GM18502 (cell line): ENCODE measurements around the gene KIAA1210.
"Not testable (repeated sequence)": the region's sequence is repeated elsewhere in the genome, so short reads cannot be mapped to it uniquely, and the experiment has no call there.

ENCODE experiments used
- ATAC-seq: cut with Tn5 transposase; IDR thresholded peaks from one replicate; pipeline ENCODE4 v1.9.1; 2021; ENCODE audit warnings: mild to moderate bottlenecking; ENCODE audit not compliant: unreplicated experiment, poor library complexity

The KIAA1210 gene

DNA sequence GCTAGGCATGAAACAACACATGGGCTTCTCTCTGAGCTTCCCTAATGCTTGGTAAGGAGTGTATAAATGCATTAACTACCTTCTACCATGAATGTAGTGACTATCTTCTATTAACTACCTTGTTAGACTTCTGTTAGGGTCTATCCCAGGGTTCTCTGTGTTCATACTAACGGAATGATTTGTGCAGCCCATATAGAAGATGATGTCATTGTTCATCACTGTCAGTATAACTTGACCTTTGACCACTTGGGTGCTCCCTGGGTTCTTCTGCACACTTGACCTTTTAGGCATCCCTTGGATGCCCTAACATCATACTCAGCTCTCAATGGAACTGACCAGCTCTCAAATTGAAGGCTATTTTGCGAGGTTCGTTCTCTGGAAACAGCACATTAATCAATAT lies 85.6 kb downstream of the KIAA1210 start:
- ATAC-seq = no peak

DNA sequence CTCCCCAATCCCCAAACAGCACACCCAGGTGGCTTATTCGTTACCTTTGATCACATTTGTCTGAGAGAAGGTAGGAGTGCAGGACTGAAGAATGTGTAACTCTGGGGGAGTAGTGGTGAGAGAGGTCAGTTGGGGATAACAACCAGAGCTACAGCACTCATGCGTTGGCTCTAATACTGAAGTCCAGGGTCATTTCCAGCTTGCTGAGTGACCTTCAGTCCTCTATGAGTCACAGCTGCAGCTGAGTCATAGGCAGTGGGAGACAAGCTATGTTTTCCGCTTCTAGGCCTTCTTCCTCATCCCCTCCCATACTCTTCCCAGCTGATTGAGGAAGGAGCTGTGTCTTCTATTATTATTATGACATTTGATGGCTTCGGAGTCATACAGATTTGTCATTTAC lies 86.4 kb downstream of the KIAA1210 start:
- no peak for ATAC-seq

DNA sequence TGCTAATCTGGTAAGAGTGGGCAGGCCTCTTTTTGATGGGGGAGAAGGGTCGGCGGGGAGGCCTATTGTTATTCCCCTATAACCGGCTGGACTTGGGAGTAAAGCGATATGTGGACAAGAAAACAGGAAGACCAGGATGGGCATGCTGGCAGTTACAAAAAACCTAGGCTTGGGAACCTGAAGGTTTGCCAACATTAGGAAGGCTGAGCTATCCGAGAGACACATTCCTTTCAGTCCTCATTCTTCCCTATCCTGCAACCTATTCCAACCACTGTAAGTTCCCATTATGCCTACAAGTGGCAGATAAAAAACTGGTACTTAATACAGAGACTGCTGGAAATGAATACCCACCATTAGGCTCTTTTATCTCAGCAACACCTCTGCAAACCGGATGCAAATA lies 87.2 kb downstream of the KIAA1210 start:
- no peak for ATAC-seq

DNA sequence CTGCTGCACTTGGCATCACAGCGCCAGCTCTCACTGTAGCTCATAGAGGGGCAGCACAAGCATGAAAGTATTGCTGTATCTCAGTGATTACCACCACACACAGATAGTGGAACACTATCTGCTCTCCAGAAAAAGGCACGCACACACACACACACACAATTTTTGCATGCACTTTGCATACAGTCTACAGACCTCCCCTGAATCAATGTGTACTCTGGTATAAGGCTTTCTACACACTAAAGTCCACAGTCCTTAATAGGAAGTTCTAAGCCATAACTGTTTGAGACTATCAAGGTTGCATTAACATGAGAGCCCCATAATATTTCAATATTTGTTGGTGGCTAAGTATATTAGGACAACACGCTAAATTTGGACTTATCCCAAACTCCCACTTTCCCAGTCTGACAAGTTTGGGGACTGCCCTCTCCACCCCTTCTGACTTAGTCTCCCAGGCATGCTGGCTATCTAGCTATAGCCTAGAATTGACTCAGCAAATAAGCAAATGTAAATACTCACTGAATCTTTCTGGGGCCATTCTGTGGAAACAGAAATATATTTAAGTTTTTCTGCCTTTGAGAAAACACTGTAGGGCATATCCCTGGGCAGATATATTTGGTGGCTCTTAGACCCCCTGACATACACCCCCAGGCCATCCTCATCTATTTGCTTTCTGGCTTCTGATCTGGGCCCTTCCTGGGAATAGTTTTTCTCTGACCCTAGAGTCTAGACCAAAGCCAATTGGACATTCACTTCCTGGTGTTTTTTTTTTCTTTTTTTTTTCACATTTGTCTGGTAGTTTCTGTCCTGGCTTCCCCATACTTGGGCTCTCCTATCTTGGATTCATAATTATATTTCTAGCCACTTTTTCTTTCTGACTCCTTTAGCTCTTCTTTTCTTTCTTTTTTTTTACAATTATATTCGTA lies 91.2 kb downstream of the KIAA1210 start:
- ATAC-seq = no peak

DNA sequence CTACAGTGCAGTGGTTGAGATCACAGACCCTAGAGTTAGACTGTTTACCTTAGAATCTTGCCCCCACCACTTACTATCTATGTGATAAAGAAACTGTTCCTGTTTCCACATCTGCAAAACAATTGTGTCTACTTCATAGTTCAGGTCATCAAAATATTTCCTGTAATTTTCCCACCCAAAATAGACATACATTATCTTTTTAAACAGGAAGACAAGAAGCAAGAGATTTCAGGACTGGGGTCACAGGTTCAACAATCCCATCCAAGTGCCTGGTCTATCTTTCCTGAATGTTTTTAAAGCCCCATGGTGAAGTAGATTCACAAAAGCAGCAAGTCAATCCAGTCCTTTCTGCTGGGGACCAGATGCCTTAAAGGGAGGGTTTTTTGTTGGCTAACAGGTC lies 96.6 kb downstream of the KIAA1210 start:
- no peak for ATAC-seq

DNA sequence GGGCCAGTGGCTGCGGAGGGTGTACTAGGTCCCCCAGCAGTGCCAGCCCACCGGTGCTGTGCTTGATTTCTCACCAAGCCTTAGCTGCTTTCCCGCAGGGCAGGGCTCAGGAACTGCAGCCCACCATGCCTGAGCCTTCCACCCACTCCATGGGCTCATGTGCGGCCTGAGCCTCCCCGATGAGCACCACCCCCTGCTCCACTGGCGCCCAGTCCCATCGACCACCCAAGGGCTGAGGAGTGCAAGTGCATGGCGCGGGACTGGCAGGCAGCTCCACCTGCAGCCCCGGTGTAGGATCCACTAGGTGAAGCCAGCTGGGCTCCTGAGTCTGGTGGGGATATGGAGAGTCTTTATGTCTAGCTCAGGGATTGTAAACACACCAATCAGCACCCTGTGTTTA lies 98.0 kb downstream of the KIAA1210 start:
- ATAC-seq = not testable (repeated sequence)

DNA sequence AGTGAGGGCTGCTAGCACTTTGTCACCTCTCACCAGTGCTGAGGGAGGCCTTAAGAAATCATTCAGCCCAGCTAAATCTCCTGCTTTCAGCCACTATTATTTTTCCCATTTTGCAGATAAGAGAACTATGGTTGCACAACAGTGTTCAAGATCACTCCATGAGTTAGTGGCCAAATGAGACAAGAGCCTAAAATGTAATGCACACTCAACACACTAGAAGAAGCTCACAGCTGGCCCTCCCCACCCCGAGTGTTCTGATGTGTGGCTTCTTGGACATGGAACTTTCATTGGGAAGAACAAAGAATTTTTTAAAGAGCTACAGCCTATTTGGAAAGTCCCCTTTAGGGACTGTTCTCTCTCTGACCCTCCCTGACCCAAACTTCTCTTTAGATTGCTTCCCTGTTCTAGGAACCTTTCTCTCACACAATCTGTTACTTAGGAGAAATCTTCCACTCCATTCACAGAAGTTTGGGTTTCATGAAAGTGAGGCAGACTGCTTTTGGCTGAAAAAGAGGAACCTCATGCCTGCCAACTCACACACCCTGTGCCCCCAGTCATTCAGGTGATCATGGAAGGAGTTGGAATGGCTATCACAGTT lies 98.8 kb downstream of the KIAA1210 start:
- no peak for ATAC-seq
